GM21390 (cell line): ENCODE results near the gene CDC42BPA.

Experiments
- ATAC-seq: cut with Tn5 transposase; IDR thresholded peaks from one replicate; pipeline ENCODE4 v1.9.1; 2021; ENCODE audit not compliant: unreplicated experiment

CDC42BPA gene

DNA sequence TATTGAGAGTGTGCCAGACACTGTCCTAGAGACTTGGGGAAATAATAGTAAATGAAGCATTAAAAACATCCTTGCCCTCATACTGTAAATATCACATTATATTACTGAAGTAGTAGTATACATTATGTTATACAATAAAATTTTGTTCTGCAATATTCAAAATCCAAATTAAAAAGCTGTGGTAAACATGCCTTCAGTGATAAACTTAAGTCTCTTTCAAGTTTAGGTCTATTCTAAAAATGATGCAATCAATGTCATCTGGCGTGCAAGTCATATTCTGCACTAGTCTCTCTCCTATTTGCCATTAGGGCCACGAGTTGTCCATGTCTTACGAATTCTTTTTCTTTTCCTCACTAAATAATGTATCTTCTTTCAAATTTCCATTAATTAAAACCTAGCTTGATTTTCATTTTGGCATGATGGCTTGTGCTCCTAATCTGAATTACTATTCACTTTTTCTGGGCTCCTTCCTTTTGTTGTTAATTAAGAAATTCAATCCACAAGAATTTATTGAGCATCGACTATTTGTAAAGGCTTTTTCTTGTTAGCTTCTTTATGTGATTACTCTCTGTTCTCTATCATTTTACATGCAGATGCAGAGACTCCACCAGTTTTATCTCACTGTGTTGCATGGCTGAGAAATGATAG lies 247.5 kb downstream of the CDC42BPA start:
- no peak for ATAC-seq

DNA sequence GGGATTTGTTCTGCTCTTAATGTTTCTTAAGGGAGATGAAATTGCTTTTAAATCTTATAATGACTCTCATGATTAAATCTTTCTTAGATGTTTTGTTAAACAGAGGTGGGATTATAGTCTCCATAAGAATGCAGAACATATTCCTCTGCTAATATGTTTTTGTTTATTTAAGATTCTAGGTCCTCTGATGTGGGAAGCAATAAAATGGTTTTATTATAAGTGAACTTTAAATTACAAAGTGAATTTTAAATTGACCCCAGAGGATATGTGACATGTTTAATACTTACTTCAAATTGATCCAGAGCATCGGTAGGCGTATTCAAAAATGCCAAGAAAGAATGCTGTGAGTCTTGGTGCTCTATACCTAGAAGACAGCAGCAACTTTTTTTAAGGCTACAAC lies 248.8 kb downstream of the CDC42BPA start:
- no peak for ATAC-seq

DNA sequence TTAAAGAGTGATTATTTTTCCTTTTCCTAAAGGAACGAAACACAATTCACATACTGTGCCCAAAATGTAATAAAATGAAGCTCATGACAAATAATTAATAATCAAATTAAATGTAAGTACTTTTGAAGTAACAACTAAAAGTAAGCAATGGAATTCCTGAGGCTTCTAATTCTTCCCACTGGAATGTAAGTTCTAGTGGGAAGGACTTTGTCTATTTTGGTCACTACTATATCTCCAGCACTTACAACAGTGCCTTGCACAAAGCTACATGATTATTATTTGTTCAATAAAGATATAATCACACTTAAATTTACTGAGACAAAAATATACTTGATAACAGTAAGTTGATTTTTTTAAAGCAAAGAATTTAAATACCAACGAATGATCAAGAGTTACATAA lies 249.4 kb downstream of the CDC42BPA start:
- no peak for ATAC-seq

- no peak for ATAC-seq
These were observed 251.3 kb downstream of the CDC42BPA start for GRCh38 chr1:227066999-227067398.

DNA sequence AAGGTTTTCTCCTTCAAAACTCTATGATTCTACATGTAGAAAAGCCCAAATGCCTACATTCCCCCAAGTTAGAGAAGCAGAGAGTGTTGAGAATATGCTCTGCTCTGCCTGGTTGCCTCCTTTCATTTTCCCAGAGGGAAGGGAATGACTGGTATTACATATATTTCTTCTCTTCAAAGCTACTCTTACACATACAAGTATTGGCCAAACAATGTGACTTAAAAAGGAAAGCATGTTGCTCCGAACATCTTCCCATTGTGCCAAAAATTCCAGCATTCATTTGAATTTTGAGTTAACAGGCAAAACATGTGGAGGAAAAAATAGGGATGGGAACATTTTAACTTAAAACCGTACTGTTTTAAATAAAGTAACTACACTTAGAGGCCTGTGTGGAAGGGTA lies 253.0 kb downstream of the CDC42BPA start:
- ATAC-seq = no peak

DNA sequence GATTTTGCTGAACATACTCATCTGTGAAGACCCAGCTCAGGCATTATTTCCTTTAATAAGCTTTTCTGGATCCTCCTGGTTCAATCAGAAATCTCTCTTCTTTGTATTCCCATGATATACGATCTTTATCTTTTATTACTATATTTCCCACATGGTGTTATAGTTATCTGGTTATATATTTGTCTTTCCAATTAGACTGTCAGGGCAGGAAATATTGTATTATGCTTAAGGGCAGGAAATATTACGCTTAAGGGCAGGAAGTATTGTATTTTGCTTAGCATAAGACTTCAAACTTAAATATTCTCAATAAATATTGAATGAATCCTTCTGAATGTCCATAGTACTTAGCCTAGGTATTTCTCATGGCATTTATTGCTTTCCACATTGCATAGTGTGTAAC lies 256.0 kb downstream of the CDC42BPA start:
- no peak for ATAC-seq

- no peak for ATAC-seq
These were observed 259.2 kb downstream of the CDC42BPA start for GRCh38 chr1:227059076-227059475.

DNA sequence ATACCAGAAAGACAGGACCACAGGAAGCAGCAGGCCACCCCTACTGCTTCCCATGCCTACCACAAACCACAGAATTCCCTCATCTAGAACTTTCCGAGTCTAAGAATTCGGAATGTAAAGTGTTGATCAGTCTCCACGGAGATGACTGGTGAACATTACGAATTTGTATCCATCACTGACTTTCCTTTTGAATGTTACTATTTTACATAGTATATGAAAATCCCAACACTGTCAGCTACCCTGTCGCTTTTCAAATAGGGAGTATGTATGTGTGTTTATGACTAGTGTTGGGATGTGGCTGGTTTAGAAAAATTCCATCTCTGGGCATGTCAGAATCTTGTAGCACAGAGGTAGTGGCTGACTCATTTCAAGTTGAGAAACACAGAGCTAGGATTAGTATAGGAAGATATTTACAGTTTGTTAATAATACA lies 260.0 kb downstream of the CDC42BPA start:
- no peak for ATAC-seq

GRCh38 chr1:227049253-227049652 lies 269.0 kb downstream of the CDC42BPA start:
- ATAC-seq = no peak

- ATAC-seq = no peak
These were observed 274.5 kb downstream of the CDC42BPA start for GRCh38 chr1:227043755-227044154.

DNA sequence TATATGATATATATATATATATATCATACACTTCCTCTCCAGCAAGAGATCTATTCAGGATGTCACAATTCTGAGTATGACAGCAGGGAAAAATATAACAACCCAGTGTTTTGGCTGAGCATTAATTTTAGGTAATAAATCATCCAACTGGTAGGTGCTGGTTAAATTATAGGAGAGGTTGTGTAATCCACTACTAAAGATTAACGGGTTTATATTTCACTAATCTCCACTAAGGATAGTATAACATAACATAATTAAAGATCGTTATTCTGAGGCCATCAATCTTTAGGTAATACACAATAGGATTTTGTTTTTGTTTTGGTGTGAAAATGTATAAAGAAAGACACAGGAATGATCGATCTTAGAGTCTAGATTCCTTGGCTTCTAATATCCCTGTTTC lies 276.0 kb downstream of the CDC42BPA start:
- ATAC-seq = no peak

GRCh38 chr1:227038401-227038800 lies 279.9 kb downstream of the CDC42BPA start:
- no peak for ATAC-seq

DNA sequence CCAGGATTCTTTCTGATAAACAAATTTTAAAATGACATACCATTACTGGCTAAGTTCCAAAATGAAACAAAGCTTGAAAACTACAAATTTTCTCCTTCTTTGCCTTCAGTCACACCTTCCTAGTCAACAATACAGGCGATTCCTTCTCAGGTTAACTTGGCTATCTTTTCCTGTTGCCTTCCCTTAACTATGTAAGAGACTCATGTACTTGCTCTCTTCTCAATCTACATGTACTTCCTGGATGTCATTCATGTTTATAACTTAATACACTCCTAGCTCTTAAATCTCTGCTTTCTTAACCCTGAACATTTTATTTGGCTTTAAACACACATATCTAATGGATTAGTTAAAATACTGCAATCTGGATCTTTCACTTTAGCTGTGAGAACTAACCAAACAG lies 281.2 kb downstream of the CDC42BPA start:
- no peak for ATAC-seq

- ATAC-seq = no peak
These were observed 283.0 kb downstream of the CDC42BPA start for GRCh38 chr1:227035316-227035715.

DNA sequence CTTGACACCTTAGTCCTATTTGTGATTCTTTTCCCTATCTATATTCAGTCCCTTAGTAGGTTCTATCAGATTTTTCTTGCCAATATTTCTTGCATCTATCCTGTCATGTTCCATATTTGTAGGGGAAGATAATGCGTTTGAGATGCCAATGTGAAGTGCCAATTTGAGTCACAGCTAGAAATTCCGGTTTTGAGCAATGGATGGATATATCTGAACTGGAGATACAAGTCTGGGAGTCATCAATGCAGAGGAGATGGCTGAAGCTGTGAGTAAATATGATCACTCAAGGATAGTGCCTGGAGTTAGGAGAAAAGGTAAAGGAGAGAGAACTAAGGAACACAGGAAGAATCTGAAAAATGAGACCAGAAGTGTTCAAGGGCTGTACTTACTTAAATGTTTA lies 284.4 kb downstream of the CDC42BPA start:
- ATAC-seq = no peak

- no peak for ATAC-seq
These were observed 285.9 kb downstream of the CDC42BPA start for GRCh38 chr1:227032396-227032795.

GRCh38 chr1:227016990-227017389 lies 301.3 kb downstream of the CDC42BPA start:
- ATAC-seq = no peak

GRCh38 chr1:227010645-227011044 lies 307.6 kb downstream of the CDC42BPA start:
- ATAC-seq = no peak

- no peak for ATAC-seq
These were observed 308.4 kb downstream of the CDC42BPA start for GRCh38 chr1:227009937-227010336.

DNA sequence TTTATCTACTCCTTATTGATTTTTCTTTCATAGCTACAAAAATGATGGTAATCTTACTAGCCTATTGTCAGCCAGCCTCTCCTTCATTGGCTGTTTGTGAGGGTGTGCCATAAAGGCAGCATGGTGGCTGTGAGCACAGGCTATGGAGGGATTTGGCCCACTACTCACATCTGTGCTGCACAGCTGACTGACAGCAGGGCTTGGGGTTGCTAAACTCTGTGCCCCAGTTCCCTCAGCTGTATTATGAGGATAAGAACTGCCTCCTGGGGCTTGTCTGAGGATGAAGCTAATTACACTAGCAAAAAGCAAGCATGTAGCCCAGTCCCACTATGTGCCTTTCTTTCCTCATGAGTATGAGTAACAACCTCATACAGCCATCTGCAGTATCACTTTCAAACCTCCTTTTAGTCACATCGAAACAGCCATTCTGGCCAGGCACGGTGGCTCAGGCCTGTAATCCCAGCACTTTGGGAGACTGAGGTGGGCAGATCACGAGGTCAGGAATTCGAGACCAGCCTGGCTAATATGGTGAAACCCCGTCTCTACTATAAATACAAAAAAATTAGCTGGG lies 312.0 kb downstream of the CDC42BPA start:
- peak; percentile 78 for ATAC-seq

DNA sequence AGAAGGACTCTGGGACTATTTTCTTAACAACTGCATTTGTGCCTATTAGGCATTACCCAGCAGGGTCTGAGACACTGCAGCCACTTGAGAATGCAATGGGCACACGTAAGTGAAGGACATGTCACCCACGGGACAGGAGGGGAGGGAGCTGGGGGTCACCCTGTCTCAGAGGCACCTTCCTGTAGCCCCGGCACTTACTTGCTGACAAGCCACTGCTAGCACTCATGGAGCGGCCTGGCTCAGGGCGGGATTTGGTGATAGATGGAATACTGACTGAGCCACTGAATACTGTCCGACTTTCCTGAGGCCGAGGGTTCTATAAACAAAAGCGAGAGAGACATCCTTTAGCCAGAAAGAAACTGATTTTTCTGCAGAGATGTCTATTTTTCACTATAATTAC lies 313.5 kb downstream of the CDC42BPA start:
- no peak for ATAC-seq

- no peak for ATAC-seq
These were observed 315.1 kb downstream of the CDC42BPA start for GRCh38 chr1:227003165-227003564.

DNA sequence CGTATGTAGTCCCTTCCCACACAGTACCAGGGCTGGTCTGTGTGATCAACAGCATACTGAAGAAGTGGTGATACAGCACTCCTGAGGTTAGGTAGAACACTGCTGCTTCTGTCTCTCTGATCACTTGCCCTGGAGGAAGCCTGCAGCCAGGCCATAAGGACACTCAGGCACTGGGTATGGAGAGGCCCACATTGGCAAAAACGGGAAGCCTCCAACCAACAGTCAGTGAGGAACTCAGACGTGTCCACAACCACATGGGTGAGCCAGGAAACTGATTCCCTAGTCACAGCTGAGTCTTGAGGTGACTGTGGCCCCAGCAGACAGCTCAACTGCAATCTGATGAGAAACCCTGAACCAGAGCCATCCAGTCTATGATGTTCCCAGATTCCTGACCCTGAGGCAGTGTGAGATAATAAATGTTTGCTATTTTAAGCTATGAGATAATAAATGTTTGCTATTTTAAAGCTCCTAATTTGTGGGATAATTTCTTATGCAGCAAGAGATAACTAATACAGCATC lies 315.7 kb downstream of the CDC42BPA start:
- no peak for ATAC-seq
